B cell (primary cell): Measurements from ENCODE around the gene NHS. TPM values are rescaled to one million over a fixed set of nuclear protein-coding genes. Genes with fewer than 3 reads are reported as not detected.

Experiments used
- ATAC-seq: fragments of 200-7000 bp; cut with Tn5 transposase; one replicate; pipeline ENCODE4 v1.10.0; 2021; ENCODE audit warnings: low read depth, mild to moderate bottlenecking, moderate number of reproducible peaks, moderate library complexity
- CTCF ChIA-PET: fragments of 350-600 bp; sonication (Branson Sonifier 250); formaldehyde crosslinking; loops from one replicate; lab custom pipeline; 2021; ENCODE audit warnings: antibody characterized with exemption, inconsistent platforms; lab: Charles Lee
- POLR2A ChIA-PET: fragments of 350-600 bp; sonication (Branson Sonifier 250); formaldehyde crosslinking; loops from one replicate; lab custom pipeline; 2021; ENCODE audit warnings: antibody characterized with exemption; lab: Charles Lee
- DNase-seq: peaks from one replicate; pipeline ENCODE4 v3.0.0; 2013
- H2AFZ ChIP-seq: 2 replicates; pipeline ENCODE4 v1.6.1; 2012; ENCODE audit warnings: mild to moderate bottlenecking, low read depth, low read length; ENCODE audit not compliant: insufficient read depth, poor library complexity, severe bottlenecking
- H3K27ac ChIP-seq, 2 donors: 1 replicate in 1 of 2; 2 replicates in 1 of 2; pipeline ENCODE4 v1.5.1; 2012 to 2013; ENCODE audit warnings: low read length in 2 of 2, mild to moderate bottlenecking in 2 of 2, moderate library complexity in 1 of 2
- H3K27me3 ChIP-seq, 4 experiments: fragments of 200-600 bp in 1 of 4; sonication (generic) in 1 of 4; replicated peaks in 1 of 4; 1 replicate in 2 of 4; 2 replicates in 2 of 4; pipeline versions ENCODE4 v1.6.1 to v1.7.0; 2013 to 2016; ENCODE audit warnings: low read length in 3 of 4, mild to moderate bottlenecking in 2 of 4, mixed read lengths in 1 of 4, moderate library complexity in 1 of 4; ENCODE audit not compliant: insufficient read depth in 4 of 4, control insufficient read depth in 3 of 4; ENCODE audit errors: control extremely low read depth in 1 of 4
- H3K36me3 ChIP-seq, 2 experiments: replicated peaks in 1 of 2; 1 replicate in 1 of 2; 2 replicates in 1 of 2; pipeline versions ENCODE4 v1.6.1 to v1.7.1; 2013; ENCODE audit warnings: low read length in 1 of 2; ENCODE audit not compliant: insufficient read depth in 2 of 2, control insufficient read depth in 1 of 2; ENCODE audit errors: control extremely low read depth in 1 of 2, extremely low read depth in 1 of 2
- H3K4me1 ChIP-seq, 2 donors: fragments of 200-600 bp in 1 of 2; sonication (generic) in 1 of 2; 1 replicate in 1 of 2; 2 replicates in 1 of 2; pipeline versions ENCODE4 v1.5.1 to v1.6.1; 2013 to 2017; ENCODE audit warnings: low read length in 2 of 2; ENCODE audit not compliant: control insufficient read depth in 2 of 2, insufficient read depth in 2 of 2
- H3K4me2 ChIP-seq: replicated peaks from 2 replicates; pipeline ENCODE3; 2012; ENCODE audit warnings: mild to moderate bottlenecking, low read depth, low read length; ENCODE audit not compliant: poor library complexity, severe bottlenecking
- H3K4me3 ChIP-seq, 5 experiments: fragments of 200-600 bp in 1 of 5; sonication (generic) in 1 of 5; 1 replicate in 3 of 5; 2 replicates in 2 of 5; pipeline versions ENCODE4 v1.5.1 to v1.7.0; 2011 to 2016; ENCODE audit warnings: low read length in 4 of 5, mild to moderate bottlenecking in 4 of 5, low read depth in 2 of 5, control low read depth in 1 of 5, moderate library complexity in 1 of 5; ENCODE audit not compliant: insufficient read depth in 1 of 5; ENCODE audit errors: control extremely low read depth in 1 of 5, extremely low read depth in 1 of 5
- H3K79me2 ChIP-seq: fragments of 200-600 bp; sonication (generic); one replicate; pipeline ENCODE4 v1.6.0; 2016; ENCODE audit warnings: low read length; ENCODE audit not compliant: control insufficient read depth, insufficient read depth
- H3K9ac ChIP-seq: fragments of 200-600 bp; sonication (generic); 2 replicates; pipeline ENCODE4 v1.6.1; 2017; ENCODE audit warnings: mild to moderate bottlenecking, low read length, moderate library complexity
- H3K9me3 ChIP-seq, 3 donors: one replicate each; pipeline versions ENCODE4 v1.6.1 to v1.7.1; 2013; ENCODE audit warnings: low read length in 2 of 3; ENCODE audit not compliant: control insufficient read depth in 2 of 3, insufficient read depth in 1 of 3; ENCODE audit errors: control extremely low read depth in 1 of 3
- H4K20me1 ChIP-seq: 2 replicates; pipeline ENCODE4 v1.6.0; 2012; ENCODE audit warnings: mild to moderate bottlenecking, low read length; ENCODE audit not compliant: insufficient read depth, control insufficient read depth, poor library complexity, severe bottlenecking
- H3K27ac Mint-ChIP-seq: one replicate; pipeline ENCODE4 v1.8.0; 2021; ENCODE audit warnings: mixed read lengths
- H3K27me3 Mint-ChIP-seq: one replicate; pipeline ENCODE4 v1.8.0; 2021; ENCODE audit warnings: mixed read lengths
- H3K4me1 Mint-ChIP-seq: one replicate; pipeline ENCODE4 v1.8.0; 2021; ENCODE audit warnings: mixed read lengths
- H3K4me3 Mint-ChIP-seq: one replicate; pipeline ENCODE4 v1.8.0; 2021; ENCODE audit warnings: mixed read lengths
- H3K9me3 Mint-ChIP-seq: one replicate; pipeline ENCODE4 v1.8.0; 2022; ENCODE audit warnings: mixed read lengths; ENCODE audit not compliant: insufficient read depth
- CTCF ChIP-seq: fragments of 200-600 bp; IDR thresholded peaks from one replicate; pipeline ENCODE4 v1.8.0; 2022; ENCODE audit warnings: antibody characterized with exemption, mild to moderate bottlenecking
- EZH2 ChIP-seq: IDR thresholded peaks from 2 replicates; pipeline ENCODE4 v1.6.1; 2012; ENCODE audit warnings: borderline replicate concordance, low read depth, mild to moderate bottlenecking, moderate library complexity, low read length; ENCODE audit not compliant: insufficient read depth, poor library complexity, severe bottlenecking
- WGBS: methylation state at CpG from one replicate; pipeline ENCODE4 v1.1.5; 2013; ENCODE audit warnings: missing lambda C conversion rate; ENCODE audit not compliant: insufficient coverage; 5-methylcytosine and 5-hydroxymethylcytosine counted together
- intact Hi-C: fragments of 100-400 bp; cut with micrococcal nuclease; formaldehyde crosslinking; loops from one replicate; pipeline ENCODE4 v1.10.0; 2022
- polyA plus RNA-seq: library from polyadenylated mRNA; depleted of rRNA; stranded (reverse); fragments of >200 nt; gene quantifications from 2 replicates; pipeline ENCODE4 v1.2.3, GENCODE V29; 2012
- total RNA-seq, 2 donors: library from RNA; stranded (reverse); fragments of 120-200 nt in 1 of 2; gene quantifications; 1 replicate in 1 of 2; 2 replicates in 1 of 2; pipeline versions ENCODE4 v1.2.3 to v1.2.4, GENCODE V29; 2013 to 2022

NHS gene
- total and polyA plus RNA-seq, 2 donors (not counting 1 experiment from before 2014, with no cell fraction given) = not detected

DNA sequence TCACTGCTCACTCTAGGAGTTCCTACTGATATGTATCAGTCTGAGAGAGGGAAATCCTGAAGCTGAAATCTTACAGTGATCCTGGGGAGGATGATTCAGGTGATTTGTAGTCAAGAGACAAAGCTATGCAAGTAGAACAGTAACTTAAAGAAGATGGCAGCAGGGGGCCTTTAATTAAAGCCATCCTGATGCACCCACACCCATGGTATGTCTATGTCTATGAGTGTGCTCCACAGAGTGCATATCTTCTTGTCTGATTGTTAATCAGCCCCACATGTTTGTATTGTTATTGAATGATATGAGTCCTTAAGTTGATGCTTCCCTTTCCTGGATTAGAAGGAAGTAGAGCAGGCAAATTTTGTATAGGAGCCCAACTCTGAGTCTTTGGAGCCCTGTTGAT is 78.8 kb downstream of the NHS start:
- intact Hi-C loops = no loop called here
- H3K4me1 ChIP-seq = no peaks in the 10 kb centered on the region
- Mint-ChIP-seq H3K4me3 (no peak overlapping the region), H3K9me3 (peaks cover 2% of the 10 kb centered on the region), H3K27ac (no peak overlapping the region), H3K27me3 (no peaks in the 10 kb centered on the region), H3K4me1 (no peaks in the 10 kb centered on the region)
- no peaks in the 10 kb centered on the region for H3K27me3 ChIP-seq
- DNase-seq = no peak
- H3K36me3 ChIP-seq = no peaks in the 10 kb centered on the region
- ATAC-seq = no peak
- no peak overlapping the region for H3K4me2 ChIP-seq
- TF ChIP-seq EZH2 (no peak), CTCF (no peak)
- no peak overlapping the region for H3K9ac ChIP-seq
- POLR2A ChIA-PET = no interaction called here
- H3K4me3 ChIP-seq = no peak overlapping the region
- H3K9me3 ChIP-seq = no peaks in the 10 kb centered on the region
- H4K20me1 ChIP-seq = no peaks in the 10 kb centered on the region
- CTCF ChIA-PET = no interaction called here
- no peak overlapping the region for H3K27ac ChIP-seq
- H3K79me2 ChIP-seq = no peaks in the 10 kb centered on the region
- H2AFZ ChIP-seq = no peak overlapping the region

GRCh38 chrX:17456526-17456925 is 81.5 kb downstream of the NHS start:
- no peak for ATAC-seq
- H2AFZ ChIP-seq = no peak overlapping the region
- no peak overlapping the region for H3K27ac ChIP-seq
- no peaks in the 10 kb centered on the region for H3K36me3 ChIP-seq
- no peaks in the 10 kb centered on the region for H4K20me1 ChIP-seq
- H3K4me1 ChIP-seq = no peaks in the 10 kb centered on the region
- no peak overlapping the region for H3K27ac Mint-ChIP-seq
- H3K4me3 Mint-ChIP-seq = no peak overlapping the region
- no peak overlapping the region for H3K4me2 ChIP-seq
- no peaks in the 10 kb centered on the region for H3K27me3 ChIP-seq
- intact Hi-C loops = no loop called here
- peaks cover 2% of the 10 kb centered on the region for H3K9me3 Mint-ChIP-seq
- H3K9me3 ChIP-seq = no peaks in the 10 kb centered on the region
- no peaks in the 10 kb centered on the region for H3K79me2 ChIP-seq
- ChIA-PET POLR2A (no interaction called here), CTCF (no interaction called here)
- no peak for DNase-seq
- TF ChIP-seq EZH2 (no peak), CTCF (no peak)
- no peaks in the 10 kb centered on the region for H3K4me1 Mint-ChIP-seq
- H3K9ac ChIP-seq = no peak overlapping the region
- H3K4me3 ChIP-seq = no peak overlapping the region
- 43% methylated on average over 2 of the region's 6 CpGs for WGBS
- H3K27me3 Mint-ChIP-seq = no peaks in the 10 kb centered on the region
